Measurements from ENCODE around the gene DPM3.
A peak's percentile ranks its signal among the peaks of the same experiment; 100 is the strongest.

DNA sequence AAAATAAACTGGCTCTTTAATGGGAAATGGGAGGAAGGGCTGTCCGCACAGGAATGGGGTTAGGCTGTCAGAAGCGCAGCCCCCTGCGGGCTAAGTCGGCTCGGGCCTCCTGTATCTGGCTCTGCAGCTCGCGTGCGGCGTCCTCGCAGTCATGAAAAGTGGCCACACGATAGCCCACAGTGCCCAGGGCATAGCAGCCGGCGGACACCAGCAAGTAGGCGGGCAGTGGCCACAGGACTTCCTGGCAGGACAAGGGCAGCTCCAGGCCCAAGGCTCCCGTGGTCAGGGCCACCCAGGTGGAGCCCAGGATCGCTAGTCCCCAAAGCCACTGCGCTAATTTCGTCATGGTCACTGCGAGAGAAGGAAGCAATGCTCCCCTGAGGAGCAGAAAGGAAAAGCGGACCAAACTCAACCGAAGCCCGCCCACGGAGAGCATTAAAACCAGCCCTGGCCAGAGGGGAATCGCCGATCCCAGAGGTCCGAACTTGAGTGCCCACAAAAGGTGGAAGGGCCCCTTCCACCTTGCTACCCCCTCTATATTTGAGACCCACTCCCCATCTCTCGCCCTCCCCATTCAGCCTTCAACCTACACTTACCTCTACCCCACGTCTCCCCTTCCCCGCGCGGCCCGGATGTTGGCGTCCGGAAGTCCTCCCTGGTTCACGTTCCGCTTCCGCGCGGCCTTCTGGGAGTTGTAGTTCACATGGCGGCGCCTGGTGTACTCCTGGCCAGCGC lies at the start of gene DPM3:
- TF ChIP-seq CTCF (CRISPR knock-in tag; IDR thresholded peaks at IDR 0.05) (no peak), ATF5 (CRISPR knock-in tag; IDR thresholded peaks at IDR 0.05; ENCODE audit: low read depth) (no peak), ZNF879 (CRISPR knock-in tag; IDR thresholded peaks at IDR 0.05) (0 out of 2 replicates have a peak, but pooled peaks have one; percentile 73), JDP2 (CRISPR knock-in tag; IDR thresholded peaks at IDR 0.05; ENCODE audit: borderline replicate concordance) (no peak), FLYWCH1 (CRISPR knock-in tag; IDR thresholded peaks at IDR 0.05) (no peak), ZNF614 (CRISPR knock-in tag; IDR thresholded peaks at IDR 0.05; ENCODE audit: borderline replicate concordance) (peak; percentile 67; the same call in 1 of the 2 replicates), ZFP82 (CRISPR knock-in tag; IDR thresholded peaks at IDR 0.05; ENCODE audit: borderline replicate concordance) (0 out of 2 replicates have a peak, but pooled peaks have one; percentile 81), ATF2 (CRISPR knock-in tag; IDR thresholded peaks at IDR 0.05) (peak; percentile 59; the same call in 1 of the 2 replicates), ZNF780A (CRISPR knock-in tag; IDR thresholded peaks at IDR 0.05) (no peak), KLF13 (CRISPR knock-in tag; IDR thresholded peaks at IDR 0.05) (no peak), MAFK (conservative IDR thresholded peaks at IDR 0.05 in 1 of 2, IDR thresholded peaks at IDR 0.05 in 1 of 2; ENCODE audit: low read length in 2 of 2) (no peak)
- TF ChIP-seq, protein P1, sequence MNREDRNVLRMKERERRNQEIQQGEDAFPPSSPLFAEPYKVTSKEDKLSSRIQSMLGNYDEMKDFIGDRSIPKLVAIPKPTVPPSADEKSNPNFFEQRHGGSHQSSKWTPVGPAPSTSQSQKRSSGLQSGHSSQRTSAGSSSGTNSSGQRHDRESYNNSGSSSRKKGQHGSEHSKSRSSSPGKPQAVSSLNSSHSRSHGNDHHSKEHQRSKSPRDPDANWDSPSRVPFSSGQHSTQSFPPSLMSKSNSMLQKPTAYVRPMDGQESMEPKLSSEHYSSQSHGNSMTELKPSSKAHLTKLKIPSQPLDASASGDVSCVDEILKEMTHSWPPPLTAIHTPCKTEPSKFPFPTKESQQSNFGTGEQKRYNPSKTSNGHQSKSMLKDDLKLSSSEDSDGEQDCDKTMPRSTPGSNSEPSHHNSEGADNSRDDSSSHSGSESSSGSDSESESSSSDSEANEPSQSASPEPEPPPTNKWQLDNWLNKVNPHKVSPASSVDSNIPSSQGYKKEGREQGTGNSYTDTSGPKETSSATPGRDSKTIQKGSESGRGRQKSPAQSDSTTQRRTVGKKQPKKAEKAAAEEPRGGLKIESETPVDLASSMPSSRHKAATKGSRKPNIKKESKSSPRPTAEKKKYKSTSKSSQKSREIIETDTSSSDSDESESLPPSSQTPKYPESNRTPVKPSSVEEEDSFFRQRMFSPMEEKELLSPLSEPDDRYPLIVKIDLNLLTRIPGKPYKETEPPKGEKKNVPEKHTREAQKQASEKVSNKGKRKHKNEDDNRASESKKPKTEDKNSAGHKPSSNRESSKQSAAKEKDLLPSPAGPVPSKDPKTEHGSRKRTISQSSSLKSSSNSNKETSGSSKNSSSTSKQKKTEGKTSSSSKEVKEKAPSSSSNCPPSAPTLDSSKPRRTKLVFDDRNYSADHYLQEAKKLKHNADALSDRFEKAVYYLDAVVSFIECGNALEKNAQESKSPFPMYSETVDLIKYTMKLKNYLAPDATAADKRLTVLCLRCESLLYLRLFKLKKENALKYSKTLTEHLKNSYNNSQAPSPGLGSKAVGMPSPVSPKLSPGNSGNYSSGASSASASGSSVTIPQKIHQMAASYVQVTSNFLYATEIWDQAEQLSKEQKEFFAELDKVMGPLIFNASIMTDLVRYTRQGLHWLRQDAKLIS (CRISPR knock-in tag; IDR thresholded peaks at IDR 0.05), result no peak
- TF ChIP-seq, protein P2, sequence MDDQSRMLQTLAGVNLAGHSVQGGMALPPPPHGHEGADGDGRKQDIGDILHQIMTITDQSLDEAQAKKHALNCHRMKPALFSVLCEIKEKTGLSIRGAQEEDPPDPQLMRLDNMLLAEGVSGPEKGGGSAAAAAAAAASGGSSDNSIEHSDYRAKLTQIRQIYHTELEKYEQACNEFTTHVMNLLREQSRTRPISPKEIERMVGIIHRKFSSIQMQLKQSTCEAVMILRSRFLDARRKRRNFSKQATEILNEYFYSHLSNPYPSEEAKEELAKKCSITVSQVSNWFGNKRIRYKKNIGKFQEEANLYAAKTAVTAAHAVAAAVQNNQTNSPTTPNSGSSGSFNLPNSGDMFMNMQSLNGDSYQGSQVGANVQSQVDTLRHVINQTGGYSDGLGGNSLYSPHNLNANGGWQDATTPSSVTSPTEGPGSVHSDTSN (CRISPR knock-in tag; IDR thresholded peaks at IDR 0.05; ENCODE audit: borderline replicate concordance), result no peak
- TF ChIP-seq, protein P3, sequence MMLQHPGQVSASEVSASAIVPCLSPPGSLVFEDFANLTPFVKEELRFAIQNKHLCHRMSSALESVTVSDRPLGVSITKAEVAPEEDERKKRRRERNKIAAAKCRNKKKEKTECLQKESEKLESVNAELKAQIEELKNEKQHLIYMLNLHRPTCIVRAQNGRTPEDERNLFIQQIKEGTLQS (CRISPR knock-in tag; IDR thresholded peaks at IDR 0.05), result no peak
